Lung (tissue), 16 donors: ENCODE data around the gene KHSRP. TPM values are rescaled to one million over a fixed set of nuclear protein-coding genes. Genes with fewer than 3 reads are reported as not detected.

Source experiments
- ATAC-seq: fragments of 200-7000 bp; cut with Tn5 transposase; one replicate; pipeline ENCODE4 v1.9.1; 2020; ENCODE audit warnings: moderate number of reproducible peaks; ENCODE audit not compliant: insufficient read depth, low FRiP score
- DNase-seq, 3 donors: peaks; one replicate each; pipeline ENCODE4 v3.0.0-alpha.2; 2013 to 2017
- H3K27ac ChIP-seq, 2 donors: one replicate each; pipeline ENCODE4 v1.5.1; 2013; ENCODE audit warnings: mild to moderate bottlenecking in 2 of 2, moderate library complexity in 2 of 2, control low read depth in 1 of 2, inconsistent platforms in 1 of 2, low read depth in 1 of 2, low read length in 1 of 2
- H3K27me3 ChIP-seq, 3 donors: one replicate each; pipeline ENCODE4 v1.5.1; 2013; ENCODE audit warnings: low read length in 2 of 3; ENCODE audit not compliant: control insufficient read depth in 3 of 3, insufficient read depth in 3 of 3
- H3K36me3 ChIP-seq, 4 donors: one replicate each; pipeline ENCODE4 v1.5.1; 2013; ENCODE audit warnings: low read length in 4 of 4, mild to moderate bottlenecking in 1 of 4, moderate library complexity in 1 of 4; ENCODE audit not compliant: control insufficient read depth in 4 of 4, insufficient read depth in 4 of 4
- H3K4me1 ChIP-seq, 5 donors: one replicate each; pipeline ENCODE4 v1.5.1; 2013; ENCODE audit warnings: low read length in 5 of 5, mild to moderate bottlenecking in 2 of 5, moderate library complexity in 1 of 5; ENCODE audit not compliant: control insufficient read depth in 5 of 5, insufficient read depth in 5 of 5
- H3K4me3 ChIP-seq: one replicate; pipeline ENCODE4 v1.5.1; 2013; ENCODE audit warnings: mild to moderate bottlenecking, control low read depth, moderate library complexity
- H3K9ac ChIP-seq, 2 donors: one replicate each; pipeline ENCODE4 v1.5.1; 2013; ENCODE audit warnings: low read length in 2 of 2, control low read depth in 1 of 2; ENCODE audit not compliant: insufficient read depth in 1 of 2
- H3K9me3 ChIP-seq, 4 donors: one replicate each; pipeline ENCODE4 v1.5.1; 2013; ENCODE audit warnings: low read length in 3 of 4, mild to moderate bottlenecking in 1 of 4, moderate library complexity in 1 of 4; ENCODE audit not compliant: control insufficient read depth in 4 of 4, insufficient read depth in 3 of 4
- CTCF ChIP-seq: IDR thresholded peaks from 2 replicates; pipeline ENCODE4 v1.5.1; 2012; ENCODE audit warnings: mild to moderate bottlenecking; ENCODE audit errors: control extremely low read depth, extremely low read depth
- WGBS, 2 donors: extraction: QIAGEN DNeasy Blood & Tissue Kit; methylation state at CpG; one replicate each; pipeline ENCODE4 v1.1.7; 2013; 5-methylcytosine and 5-hydroxymethylcytosine counted together
- long read RNA-seq, 5 donors: transcript quantifications; one replicate each; lab custom pipeline, GENCODE V29; 2026
- polyA plus RNA-seq, 2 donors: library from polyadenylated mRNA; stranded (reverse); fragments of 200-250 nt; gene quantifications; one replicate each; pipeline ENCODE4 v1.2.1, GENCODE V29; 2013
- total RNA-seq, 2 donors: library from RNA; depleted of rRNA in 1 of 2; stranded (reverse); fragments of >200 nt in 1 of 2; gene quantifications; one replicate each; pipeline ENCODE4 v1.2.1, GENCODE V29; 2014 to 2021
- donor health status: control.
- donor health status: control.
- donor health status: Bipolar disorder and iron deficiency.
- donor health status: healthy.
- donor health status: DM: yes; HTN: yes; CAD: no.

The KHSRP gene
- total RNA-seq: 100 to 1,000 TPM; 157 to 204 TPM
- polyA plus RNA-seq: 100 to 1,000 TPM; 116 to 126 TPM
- long read RNA-seq, donor 1, transcript KHSRP-212 (3 exons, 851 nt): major isoform, 20 of 57 reads
- long read RNA-seq, donor 1, partial matches to known transcripts: 32 of 57 reads
- long read RNA-seq, donor 1, other reads (novel, unspliced or antisense): 0 of 57 reads
- long read RNA-seq, donor 2, partial matches to known transcripts: 5 of 10 reads
- long read RNA-seq, donor 2, other reads (novel, unspliced or antisense): 0 of 10 reads
- long read RNA-seq, donor 3, transcript KHSRP-212 (3 exons, 851 nt): major isoform, 6 of 14 reads
- long read RNA-seq, donor 3, partial matches to known transcripts: 6 of 14 reads
- long read RNA-seq, donor 3, other reads (novel, unspliced or antisense): 0 of 14 reads
- long read RNA-seq, donor 4, transcript KHSRP-212 (3 exons, 851 nt): major isoform, 5 of 18 reads
- long read RNA-seq, donor 4, partial matches to known transcripts: 13 of 18 reads
- long read RNA-seq, donor 4, other reads (novel, unspliced or antisense): 0 of 18 reads
- long read RNA-seq, donor 5, transcript KHSRP-212 (3 exons, 851 nt): major isoform, 11 of 64 reads
- long read RNA-seq, donor 5, partial matches to known transcripts: 47 of 64 reads
- long read RNA-seq, donor 5, other reads (novel, unspliced or antisense): 0 of 64 reads

- H3K9me3 ChIP-seq: no peaks in the 10 kb centered on the region
- peak in 1 of 3 donors; percentile 23 for DNase-seq
Measured at GRCh38 chr19:6424195-6424938, at the start of gene KHSRP. Gene KHSRP (minus strand): TSS chr19:6424811. CDS start chr19:6424701, 110 bp downstream.

GRCh38 chr19:6473647-6474046 is 49.0 kb upstream of the KHSRP start:
- Histone ChIP-seq H3K4me3 (no peak overlapping the region), H3K27ac (no peak overlapping the region), H3K27me3 (peaks cover 0 to 14% (median 6%) of the 10 kb centered on the region in 3 donors), H3K36me3 (no peaks in the 10 kb centered on the region), H3K9me3 (peaks cover 0 to 2% (median 0%) of the 10 kb centered on the region in 4 donors), H3K4me1 (peaks cover 0 to 8% (median 0%) of the 10 kb centered on the region in 5 donors), H3K9ac (no peak overlapping the region)
- 66 to 82% methylated on average over 9 of the region's 9 CpGs for WGBS, 2 donors
- TF ChIP-seq CTCF: no peak
- no peak for ATAC-seq
- DNase-seq: no peak

More at GRCh38 chr19:6424195-6424938, at the start of gene KHSRP:
- peak within 1 kb of the TSS; percentile 67 for H3K4me3 ChIP-seq
- ATAC-seq: no peak
- TF ChIP-seq CTCF: no peak
- peak within 1 kb of the TSS; percentile 65 to 85 for H3K27ac ChIP-seq
- WGBS, 2 donors: 0% methylated on average over 40 to 114 of the region's 114 CpGs
- peaks cover 0 to 28% (median 21%) of the 10 kb centered on the region in 4 donors for H3K36me3 ChIP-seq
- peaks cover 0 to 21% (median 13%) of the 10 kb centered on the region in 5 donors for H3K4me1 ChIP-seq
- H3K27me3 ChIP-seq: no peaks in the 10 kb centered on the region
- H3K9ac ChIP-seq: peak within 1 kb of the TSS; percentile 46 to 93

GRCh38 chr19:6472713-6473112 is 48.1 kb upstream of the KHSRP start:
- no peak for ATAC-seq
- Histone ChIP-seq H3K4me3 (no peak overlapping the region), H3K27me3 (peaks cover 0 to 14% (median 5%) of the 10 kb centered on the region in 3 donors), H3K27ac (no peak overlapping the region), H3K4me1 (peaks cover 0 to 8% (median 0%) of the 10 kb centered on the region in 5 donors), H3K9me3 (peaks cover 0 to 2% (median 0%) of the 10 kb centered on the region in 4 donors), H3K36me3 (no peaks in the 10 kb centered on the region), H3K9ac (no peak overlapping the region)
- TF ChIP-seq CTCF: no peak
- WGBS, 2 donors: 79 to 85% methylated on average over 4 of the region's 4 CpGs
- no peak for DNase-seq
